HG02610 (cell line): ENCODE data around the gene TNNT3.

Source experiments
- ATAC-seq: cut with Tn5 transposase; IDR thresholded peaks from one replicate; pipeline ENCODE4 v1.9.1; 2021; ENCODE audit warnings: mild to moderate bottlenecking, moderate library complexity; ENCODE audit not compliant: unreplicated experiment

TNNT3 gene

GRCh38 chr11:1894759-1895158 lies 24.7 kb upstream of the TNNT3 start:
- ATAC-seq: no peak

- no peak for ATAC-seq
These were observed 23.0 kb upstream of the TNNT3 start for GRCh38 chr11:1896468-1896867.

GRCh38 chr11:1896923-1897322 lies 22.6 kb upstream of the TNNT3 start:
- no peak for ATAC-seq

- ATAC-seq: no peak
These were observed 20.4 kb upstream of the TNNT3 start for GRCh38 chr11:1899090-1899489.

- no peak for ATAC-seq
These were observed 19.8 kb upstream of the TNNT3 start for GRCh38 chr11:1899686-1900085.

GRCh38 chr11:1906181-1906580 lies 13.3 kb upstream of the TNNT3 start:
- ATAC-seq: no peak

DNA sequence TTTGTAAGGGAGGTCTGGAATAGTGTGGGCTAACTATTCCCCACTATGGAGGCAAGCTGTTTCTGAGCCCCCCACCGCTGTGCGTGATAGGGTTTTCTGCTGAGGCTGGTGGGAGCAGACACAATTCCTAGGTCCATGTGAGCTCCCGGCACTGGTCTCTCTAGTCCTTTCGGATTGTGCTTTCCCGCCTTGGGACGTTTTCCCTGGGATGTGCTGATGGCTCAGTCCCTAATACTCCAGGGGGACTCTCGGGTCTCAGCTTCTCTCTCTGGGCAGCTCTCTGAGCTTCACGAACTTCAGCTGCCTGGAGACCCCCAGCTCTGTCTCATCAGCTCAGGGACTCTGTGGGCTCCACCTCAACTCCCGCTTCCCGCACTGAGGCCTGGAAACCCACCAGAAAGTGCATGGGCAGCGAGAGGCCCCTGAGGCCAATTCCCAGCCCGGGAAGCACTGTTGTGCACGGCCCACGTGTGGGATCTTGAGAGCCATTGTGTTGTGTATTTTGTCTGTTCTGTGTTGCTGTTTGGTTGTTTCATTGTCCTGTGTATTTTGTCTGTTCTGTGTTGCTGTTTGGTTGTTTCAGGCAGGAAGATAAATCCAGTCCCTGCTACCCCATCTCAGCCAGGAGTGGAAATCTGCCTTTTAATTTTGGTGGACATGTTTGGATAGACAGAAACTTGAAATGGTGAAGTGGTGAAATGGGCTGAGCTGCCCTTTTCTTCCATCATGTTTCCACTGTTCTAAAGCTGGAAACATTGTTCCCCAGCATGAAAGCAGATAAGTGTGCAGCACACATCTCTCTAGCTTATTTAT lies 12.7 kb upstream of the TNNT3 start:
- ATAC-seq: no peak

GRCh38 chr11:1908618-1909017 lies 10.9 kb upstream of the TNNT3 start:
- ATAC-seq: no peak

DNA sequence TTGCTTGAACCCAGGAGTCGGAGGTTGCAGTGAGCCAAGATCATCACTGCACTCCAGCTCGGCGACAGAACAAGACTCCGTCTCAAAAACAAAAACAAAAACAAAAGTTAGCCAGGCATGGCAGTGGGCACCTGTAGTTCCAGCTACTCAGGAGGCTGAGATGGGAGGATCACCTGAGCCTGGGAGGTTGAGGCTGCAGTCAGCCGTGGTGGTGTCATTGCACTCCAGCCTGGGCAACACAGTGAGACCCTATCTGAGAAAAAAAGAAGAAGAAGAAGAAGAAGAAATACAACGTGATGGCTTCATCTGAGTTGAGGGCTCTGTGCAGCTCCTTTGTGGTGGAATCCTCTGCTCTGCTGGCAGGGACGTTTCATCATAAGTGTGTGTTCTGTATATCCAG lies 10.0 kb upstream of the TNNT3 start:
- ATAC-seq: no peak

- ATAC-seq: no peak
These were observed 7.1 kb upstream of the TNNT3 start for GRCh38 chr11:1912289-1912878.

DNA sequence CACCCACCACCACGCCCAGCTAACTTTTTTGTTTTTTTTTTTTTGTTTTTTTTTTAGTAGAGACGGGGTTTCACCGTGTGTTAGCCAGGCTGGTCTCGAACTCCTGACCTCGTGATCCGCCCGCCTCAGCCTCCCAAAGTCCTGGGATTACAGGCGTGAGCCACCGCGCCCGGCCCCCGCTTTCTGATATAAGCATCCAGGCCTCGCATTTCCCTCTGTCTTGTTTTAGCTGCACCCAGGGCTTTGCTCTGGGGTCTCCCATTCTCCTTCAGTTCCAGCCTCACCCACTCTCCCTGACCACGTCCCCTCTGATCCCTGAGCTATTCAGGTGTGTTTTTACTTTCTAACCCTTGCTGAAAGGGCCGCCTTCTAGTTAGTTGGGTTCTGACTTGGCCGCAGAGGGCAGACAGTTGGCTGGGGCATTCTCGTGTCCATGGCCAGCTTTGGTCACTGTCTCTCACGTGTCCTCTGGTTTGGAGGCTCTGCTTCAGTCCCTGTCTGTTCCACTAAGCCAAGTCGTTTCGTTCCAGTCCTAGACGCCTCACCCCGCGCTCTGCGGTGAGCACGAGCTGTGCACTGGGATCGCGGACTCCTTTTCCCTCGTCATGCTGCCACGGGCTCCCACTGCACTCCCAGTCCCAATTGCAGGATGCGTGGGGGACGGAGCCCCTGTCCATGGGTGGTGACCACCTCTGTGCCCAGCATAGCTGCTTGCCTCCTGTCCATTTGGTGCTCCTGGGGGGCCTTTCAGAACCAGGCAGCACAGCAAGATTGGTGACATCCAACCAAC lies 6.0 kb upstream of the TNNT3 start:
- no peak for ATAC-seq

- no peak for ATAC-seq
These were observed 3.7 kb upstream of the TNNT3 start for GRCh38 chr11:1915795-1916131.

DNA sequence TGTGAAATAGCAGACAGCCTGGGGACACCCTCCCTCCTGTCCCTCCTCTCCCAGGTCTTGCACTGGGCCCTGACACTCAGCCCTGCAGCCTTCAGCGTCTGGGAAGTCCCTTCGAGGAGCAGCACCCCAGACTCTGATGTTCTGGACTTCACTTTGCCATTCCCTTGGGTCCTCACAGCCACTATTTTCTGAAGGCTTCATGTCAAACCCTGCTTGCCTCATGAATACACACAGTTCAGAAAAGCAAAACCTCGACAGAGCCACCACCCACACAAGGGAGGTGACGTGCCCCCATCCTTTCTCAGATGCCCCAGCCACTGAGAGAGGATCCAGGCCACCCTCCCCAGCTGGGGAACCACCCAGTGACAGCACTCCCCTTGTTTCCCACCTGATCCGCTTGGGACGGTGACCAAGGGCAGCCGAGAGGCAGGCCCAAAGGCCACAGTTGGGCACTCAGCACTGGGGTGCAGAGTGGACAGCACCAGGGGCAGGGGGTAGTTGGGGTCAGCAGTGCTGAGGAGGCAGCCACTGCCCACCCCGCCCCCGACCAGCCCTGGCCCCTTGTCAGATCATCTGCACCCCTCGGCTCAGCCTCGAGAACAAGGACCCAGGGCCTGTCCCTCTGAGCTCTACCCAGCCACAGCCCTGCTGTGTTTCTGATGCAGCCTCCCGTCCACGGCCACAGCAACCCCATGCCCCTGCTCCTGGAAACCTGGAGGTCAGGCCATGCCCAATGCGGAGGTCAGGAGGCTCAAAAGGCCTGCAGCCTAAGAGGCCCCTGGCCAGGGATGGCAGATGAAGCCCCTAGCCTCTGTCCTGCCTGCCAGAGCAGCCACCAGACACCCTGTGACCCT lies 3.1 kb upstream of the TNNT3 start:
- ATAC-seq: no peak

DNA sequence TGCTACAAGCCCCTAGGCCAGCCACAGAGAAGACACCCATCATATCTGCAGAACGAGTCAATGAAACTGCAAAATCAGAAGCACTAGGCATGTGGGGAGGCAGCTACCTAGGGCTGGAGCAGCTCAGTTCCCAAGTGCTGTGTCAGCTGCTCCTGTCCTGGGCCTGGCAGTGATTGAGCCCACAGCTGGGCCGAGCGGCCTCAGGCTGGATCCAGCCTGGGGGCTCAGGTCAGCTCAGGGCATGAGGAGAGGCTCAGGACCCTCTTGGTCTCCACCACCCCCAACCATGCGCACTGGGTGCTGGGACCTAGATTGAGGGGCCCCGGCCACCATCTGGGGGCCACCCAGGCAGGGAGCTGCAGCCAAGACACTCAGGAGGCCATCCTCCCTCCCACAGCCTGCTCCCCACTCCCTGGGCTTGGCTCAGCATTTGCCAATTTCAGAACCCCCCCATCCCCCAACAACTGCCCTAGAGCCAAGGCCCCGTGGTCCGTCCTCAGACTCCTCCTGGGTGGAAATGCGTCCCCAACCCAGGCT lies 2.4 kb upstream of the TNNT3 start:
- no peak for ATAC-seq

- ATAC-seq: no peak
These were observed 1.7 kb upstream of the TNNT3 start for GRCh38 chr11:1917523-1918435.

DNA sequence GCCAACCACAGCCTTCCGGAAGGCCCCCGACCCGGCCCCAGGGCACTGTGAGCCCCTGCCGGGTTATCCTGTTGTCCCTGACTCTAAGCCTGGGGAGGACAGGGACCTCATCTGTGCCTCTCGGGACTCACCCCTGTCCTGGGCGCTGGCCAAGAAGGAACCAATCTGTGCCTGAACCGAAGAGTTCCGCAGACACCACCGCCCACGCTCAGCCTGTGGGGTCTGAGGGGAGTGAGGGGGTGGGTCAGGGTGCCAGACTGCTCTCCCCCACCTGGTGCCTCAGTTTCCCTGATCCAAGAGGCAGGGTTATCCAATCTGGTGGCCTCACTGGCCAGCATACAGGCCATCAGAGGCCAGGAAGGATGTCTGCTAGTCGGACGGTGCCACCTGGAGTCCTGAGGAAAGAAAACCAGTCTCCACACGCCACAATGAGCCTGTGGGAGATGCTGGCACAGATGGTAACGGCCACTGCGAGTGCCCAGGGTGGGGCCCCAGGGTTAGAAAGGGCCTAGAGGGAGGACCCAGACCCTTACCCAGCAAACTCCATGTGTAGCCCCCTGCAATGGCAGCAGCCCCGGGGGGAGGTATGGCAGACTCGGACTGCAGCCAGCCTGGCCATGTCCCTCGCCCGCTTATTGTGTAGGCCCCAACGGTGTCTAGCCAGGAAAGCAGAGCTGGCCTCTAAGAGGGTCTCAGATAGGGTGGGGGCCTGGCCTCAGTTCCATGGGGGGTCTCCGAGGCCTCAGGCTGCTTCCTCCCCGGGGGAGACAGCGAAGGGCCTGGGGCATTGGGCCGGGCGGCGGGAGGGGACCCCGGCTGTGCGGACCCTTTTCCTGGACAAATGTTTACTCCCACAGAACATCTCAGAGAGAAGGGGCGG lies 827 bp upstream of the TNNT3 start:
- ATAC-seq: no peak

- ATAC-seq: no peak
These were observed 815 bp downstream of the TNNT3 start for GRCh38 chr11:1920128-1920908.
